HFF-Myc (cell line): Measurements from ENCODE around the gene CEP85.

Source experiments
- DNase-seq: peaks from one replicate; pipeline ENCODE4 v3.0.0-alpha.2; 2011; ENCODE audit warnings: low read depth; ENCODE audit errors: extremely low read depth
- H3K4me3 ChIP-seq: replicated peaks from 2 replicates; pipeline ENCODE4 v1.5.1; 2011; ENCODE audit warnings: low read depth, mild to moderate bottlenecking, control low read depth, low read length
- CTCF ChIP-seq: IDR thresholded peaks from 2 replicates; pipeline ENCODE4 v1.5.1; 2012; ENCODE audit warnings: mild to moderate bottlenecking, low read depth, low read length, control low read depth; ENCODE audit errors: missing control alignments

Gene CEP85

GRCh38 chr1:26322042-26322331, 88.0 kb downstream of the CEP85 start:
- no peak for DNase-seq
- TF ChIP-seq CTCF = no peak

DNA sequence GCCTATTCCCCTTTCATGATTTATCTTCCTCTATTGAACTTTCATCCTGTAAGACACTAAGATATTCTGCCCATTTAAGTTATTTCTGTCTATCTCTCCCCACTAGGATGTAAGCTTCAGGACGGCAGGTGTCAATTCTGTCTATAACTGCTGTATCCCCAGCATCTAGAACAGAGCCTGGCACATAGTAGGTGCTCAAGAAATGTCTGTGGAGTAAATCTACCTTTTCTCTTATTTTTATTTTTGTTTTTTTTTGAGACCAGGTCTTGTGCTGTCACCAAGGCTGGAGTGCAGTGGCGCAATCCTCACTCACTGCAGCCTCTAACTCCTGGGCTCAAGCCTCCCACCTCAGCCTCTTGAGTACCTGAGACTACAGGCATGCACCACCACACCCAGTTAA, 89.4 kb downstream of the CEP85 start:
- no peak for TF ChIP-seq CTCF
- no peak for DNase-seq
- no peak overlapping the region for H3K4me3 ChIP-seq

More at GRCh38 chr1:26322042-26322331, 88.0 kb downstream of the CEP85 start:
- no peak overlapping the region for H3K4me3 ChIP-seq

GRCh38 chr1:26324550-26324949, 90.5 kb downstream of the CEP85 start:
- no peak for TF ChIP-seq CTCF
- no peak overlapping the region for H3K4me3 ChIP-seq
- no peak for DNase-seq

DNA sequence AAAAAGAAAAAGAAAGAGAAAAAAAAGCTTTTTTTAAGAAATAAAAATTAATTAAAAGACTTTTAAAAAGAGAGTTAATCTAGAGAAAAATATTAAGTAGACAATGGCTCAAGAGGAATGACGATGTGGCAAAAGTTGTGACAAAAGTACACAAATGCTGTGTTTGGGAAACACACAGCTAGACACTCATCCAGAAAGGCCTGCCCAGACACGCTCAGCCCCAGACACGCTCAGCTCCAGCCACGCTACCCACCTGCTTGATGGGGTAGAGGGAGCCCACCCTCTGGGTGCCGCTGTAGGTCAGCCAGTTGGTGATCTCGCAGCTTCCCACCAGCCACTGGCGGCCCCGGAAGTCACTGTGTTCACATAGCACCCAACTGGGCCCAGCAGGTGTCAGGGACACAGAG, 94.0 kb downstream of the CEP85 start:
- no peak for DNase-seq
- no peak overlapping the region for H3K4me3 ChIP-seq
- no peak for TF ChIP-seq CTCF
